GM21717 (cell line): ENCODE data around the gene FAM181B.

Source experiments
- ATAC-seq: cut with Tn5 transposase; IDR thresholded peaks from one replicate; pipeline ENCODE4 v1.9.1; 2021; ENCODE audit warnings: mild to moderate bottlenecking, moderate library complexity; ENCODE audit not compliant: unreplicated experiment

Gene FAM181B, protein sequence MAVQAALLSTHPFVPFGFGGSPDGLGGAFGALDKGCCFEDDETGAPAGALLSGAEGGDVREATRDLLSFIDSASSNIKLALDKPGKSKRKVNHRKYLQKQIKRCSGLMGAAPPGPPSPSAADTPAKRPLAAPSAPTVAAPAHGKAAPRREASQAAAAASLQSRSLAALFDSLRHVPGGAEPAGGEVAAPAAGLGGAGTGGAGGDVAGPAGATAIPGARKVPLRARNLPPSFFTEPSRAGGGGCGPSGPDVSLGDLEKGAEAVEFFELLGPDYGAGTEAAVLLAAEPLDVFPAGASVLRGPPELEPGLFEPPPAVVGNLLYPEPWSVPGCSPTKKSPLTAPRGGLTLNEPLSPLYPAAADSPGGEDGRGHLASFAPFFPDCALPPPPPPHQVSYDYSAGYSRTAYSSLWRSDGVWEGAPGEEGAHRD

DNA sequence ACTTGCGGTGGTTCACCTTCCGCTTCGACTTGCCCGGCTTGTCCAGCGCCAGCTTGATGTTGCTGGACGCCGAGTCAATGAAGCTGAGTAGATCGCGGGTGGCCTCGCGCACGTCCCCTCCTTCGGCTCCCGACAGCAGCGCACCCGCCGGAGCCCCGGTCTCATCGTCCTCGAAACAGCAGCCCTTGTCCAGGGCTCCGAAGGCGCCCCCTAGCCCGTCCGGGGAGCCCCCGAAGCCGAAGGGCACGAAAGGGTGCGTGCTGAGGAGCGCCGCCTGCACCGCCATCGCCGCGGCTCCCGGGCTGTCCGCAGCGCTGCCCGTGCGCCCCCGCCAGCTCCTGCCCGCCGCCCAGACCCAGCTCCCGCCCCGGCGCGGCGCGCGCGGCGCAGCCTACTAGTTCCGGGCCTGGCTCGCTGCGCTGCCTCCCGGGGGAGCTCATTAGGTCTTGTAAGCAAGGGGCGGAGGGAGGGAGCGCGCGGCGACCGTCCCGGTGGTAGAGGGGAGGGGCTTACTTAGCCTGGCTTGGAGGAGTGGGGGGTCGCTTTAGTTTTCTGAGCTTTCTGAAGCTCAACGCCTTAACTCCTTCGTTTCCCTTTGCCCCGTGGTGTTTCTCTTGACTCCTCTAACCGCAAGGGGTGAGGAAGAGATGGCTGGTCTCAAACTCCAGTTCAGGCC, at the start of gene FAM181B:
TSS of gene FAM181B (minus strand) at position 421 of the 676 bp plus-strand sequence. CDS start at position 286, 135 bp downstream.
- no peak for ATAC-seq

DNA sequence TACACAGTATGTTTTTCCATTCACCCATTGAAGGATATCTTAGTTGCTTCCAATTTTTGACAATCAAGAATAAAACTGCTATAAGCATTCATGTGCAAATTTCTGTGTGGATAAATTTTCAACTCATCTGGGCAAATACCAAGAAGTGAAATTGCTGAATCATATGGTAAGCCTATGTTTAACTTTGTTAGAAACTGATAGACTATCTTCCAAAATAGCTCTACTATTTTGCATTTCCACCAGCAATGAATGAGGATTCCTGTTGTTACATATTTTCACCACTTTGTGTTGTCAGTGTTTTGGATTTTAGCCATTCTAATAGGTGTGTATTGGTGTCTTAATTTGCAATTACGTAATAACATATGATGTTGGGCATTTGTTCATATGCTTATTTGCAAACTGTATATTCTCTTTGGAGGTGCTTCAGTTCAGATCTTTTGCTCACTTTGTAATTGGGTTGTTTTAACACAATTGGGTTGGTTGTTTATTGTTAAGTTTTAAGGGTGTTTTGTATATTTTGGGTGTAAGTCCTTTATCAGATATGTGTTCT, 49.2 kb upstream of the FAM181B start:
- no peak for ATAC-seq

DNA sequence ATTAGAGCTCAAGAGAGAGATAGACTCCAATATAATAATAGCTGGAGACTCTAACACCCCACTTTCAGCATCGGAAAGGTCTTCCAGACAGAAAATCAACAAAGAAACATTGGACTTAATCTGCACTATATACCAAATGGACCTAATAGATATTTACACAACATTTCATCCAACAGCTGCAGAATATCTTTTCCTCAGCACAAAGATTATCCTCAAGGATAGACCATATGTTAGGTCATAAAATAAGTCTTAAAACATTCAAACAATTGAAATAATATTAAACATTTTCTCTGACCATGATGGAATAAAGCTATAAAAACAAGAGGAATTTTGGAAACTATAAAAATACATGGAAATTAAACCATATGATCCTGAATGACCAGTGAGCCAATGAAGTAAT, 45.1 kb upstream of the FAM181B start:
- ATAC-seq, result no peak

DNA sequence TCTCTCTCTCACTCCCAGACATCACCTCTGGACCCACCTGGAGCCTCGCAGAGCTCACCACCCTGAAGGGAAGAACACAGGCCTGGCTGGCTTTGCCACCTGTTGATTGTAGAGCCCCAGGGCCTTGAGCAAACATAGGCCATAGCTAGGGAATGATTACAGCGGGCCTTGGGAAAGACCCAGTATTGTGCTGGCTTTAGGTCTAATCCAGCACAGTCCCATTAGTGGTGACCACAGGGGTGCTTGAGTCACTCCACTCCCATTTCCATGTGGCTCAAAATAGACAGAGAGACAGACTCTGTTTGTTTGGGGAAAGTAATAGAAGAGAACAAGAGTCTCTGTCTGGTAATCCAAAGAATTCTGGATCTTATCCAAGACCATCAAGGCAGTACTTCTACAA, 42.7 kb upstream of the FAM181B start:
- no peak for ATAC-seq

- peak; percentile 97 for ATAC-seq
Measured at GRCh38 chr11:82775736-82776346, 42.2 kb upstream of the FAM181B start.

DNA sequence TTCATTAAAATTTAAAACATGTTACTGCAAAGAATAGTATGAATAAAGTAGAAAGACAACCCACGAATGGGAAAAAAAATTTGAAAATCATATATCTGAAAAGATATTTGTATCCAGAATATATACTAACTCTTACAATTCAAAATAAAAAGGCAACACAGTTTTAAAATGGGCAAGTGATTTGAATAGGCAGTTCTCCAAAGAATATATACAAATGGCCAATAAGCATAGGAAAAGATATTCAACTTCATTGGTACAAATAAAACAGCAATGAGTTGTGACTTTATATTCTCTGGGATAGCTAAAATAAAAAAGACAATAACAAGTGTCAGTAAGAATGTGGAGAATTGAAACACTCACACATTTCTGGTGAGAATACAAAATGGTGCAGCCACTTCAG, 41.6 kb upstream of the FAM181B start:
- no peak for ATAC-seq

- ATAC-seq, result no peak
Measured at GRCh38 chr11:82771781-82772180, 38.1 kb upstream of the FAM181B start.

DNA sequence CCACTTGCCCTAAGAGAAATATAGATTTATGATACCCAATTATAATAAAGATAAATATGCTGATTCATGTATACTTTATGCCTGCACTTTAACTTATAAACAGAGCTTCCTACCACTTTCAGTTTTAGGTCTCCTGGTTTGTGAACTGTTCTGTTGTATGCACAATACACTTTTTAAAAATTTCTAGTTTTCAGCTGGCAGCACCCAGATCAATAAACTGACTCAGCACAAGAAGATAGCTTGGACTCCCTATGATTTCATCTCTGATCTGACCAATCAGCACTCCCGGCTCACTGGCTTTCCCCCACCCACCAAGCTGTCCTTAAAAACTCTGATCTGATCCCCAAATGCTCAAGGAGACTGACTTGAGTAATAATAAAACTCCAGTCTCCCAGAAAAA, 33.5 kb upstream of the FAM181B start:
- ATAC-seq, result no peak

- no peak for ATAC-seq
Measured at GRCh38 chr11:82765466-82766034, 31.9 kb upstream of the FAM181B start.

- ATAC-seq, result no peak
Measured at GRCh38 chr11:82763167-82763566, 29.5 kb upstream of the FAM181B start.

GRCh38 chr11:82759649-82760048, 26.0 kb upstream of the FAM181B start:
- ATAC-seq, result no peak

- ATAC-seq, result no peak
Measured at GRCh38 chr11:82757660-82758357, 24.1 kb upstream of the FAM181B start.

DNA sequence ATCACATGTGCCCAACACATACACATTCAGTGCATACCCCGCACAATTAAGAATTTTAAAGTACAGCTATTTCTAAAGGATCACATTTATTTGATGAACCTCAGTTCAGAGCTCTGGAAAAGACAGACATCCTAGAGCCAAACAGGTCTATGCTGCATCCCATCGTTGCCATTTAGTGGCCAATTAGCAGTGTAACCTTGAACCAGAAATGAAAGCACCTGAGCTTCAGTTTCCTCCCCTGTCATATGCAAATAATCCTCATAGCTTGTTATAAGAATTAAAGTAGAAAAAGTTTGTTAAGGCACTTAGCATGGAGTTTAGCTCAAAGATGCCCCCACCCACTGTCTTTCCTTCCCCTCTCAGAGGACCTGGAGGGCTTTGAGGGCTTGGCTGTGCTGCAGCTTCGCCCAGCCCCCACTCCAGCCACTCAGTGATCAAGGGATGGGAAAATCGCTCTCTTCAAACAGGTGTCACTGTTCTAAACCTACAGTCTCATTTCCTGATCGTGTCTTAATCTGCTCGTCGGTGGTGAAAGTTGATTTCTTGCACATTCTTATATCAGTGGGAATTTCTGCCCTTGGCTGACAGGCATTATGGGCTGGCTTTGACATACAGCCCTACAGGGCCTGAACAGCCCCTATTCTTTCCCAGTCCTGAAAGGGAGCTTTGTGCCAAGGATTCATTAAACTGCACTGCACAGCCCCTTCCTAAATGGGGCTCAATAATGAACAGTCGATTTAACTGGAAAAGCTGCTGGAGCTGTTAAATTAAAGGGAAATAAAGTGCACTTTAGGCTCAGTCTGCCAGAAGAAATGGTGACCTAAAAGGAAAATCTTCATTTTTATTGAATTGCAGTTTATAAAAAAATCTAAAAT, 23.3 kb upstream of the FAM181B start:
- no peak for ATAC-seq

DNA sequence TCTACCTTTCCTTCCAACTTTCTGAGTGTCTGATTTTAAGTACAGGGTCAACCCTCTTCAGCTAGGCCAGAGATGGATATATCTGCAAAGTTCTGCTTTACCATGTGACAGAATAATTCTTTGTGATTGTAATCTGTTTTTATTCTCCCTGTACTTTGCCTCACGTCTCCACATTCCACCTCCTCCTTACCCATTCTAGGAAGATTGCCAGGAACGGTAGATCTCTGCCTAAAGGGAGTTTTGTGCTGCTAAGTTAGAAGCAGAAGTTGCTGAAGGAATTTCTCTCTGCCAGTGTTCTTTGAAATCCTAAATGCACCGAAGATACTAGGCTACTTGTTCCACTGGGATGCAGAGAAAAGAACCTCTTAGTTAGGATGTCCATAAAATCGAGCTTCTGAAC, 20.7 kb upstream of the FAM181B start:
- no peak for ATAC-seq

GRCh38 chr11:82753921-82754320, 20.3 kb upstream of the FAM181B start:
- ATAC-seq, result no peak

GRCh38 chr11:82752801-82753200, 19.1 kb upstream of the FAM181B start:
- no peak for ATAC-seq

DNA sequence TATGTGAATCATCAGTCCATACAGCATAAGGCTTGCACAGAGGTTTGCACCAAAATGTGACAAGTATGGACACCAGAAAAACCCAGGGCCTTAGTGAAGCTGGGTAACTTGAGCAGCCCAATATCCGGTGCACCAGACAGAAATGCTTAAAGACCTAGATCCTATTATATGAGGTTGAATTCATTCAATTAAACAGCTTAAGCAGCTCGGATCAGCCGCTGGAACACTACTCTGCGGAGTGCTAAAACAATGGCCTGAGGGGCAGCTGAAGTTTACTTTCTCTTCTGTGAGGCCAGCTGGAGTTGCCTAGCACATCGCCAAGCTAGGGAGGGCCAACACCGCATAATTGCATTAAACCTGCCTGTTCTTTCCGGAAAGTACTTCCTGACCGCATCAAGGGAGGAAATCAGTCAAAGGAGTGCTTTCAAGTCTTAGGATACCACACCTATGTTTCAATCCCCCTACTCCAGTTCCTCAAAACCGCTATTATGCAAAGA, 17.0 kb upstream of the FAM181B start:
- no peak for ATAC-seq

DNA sequence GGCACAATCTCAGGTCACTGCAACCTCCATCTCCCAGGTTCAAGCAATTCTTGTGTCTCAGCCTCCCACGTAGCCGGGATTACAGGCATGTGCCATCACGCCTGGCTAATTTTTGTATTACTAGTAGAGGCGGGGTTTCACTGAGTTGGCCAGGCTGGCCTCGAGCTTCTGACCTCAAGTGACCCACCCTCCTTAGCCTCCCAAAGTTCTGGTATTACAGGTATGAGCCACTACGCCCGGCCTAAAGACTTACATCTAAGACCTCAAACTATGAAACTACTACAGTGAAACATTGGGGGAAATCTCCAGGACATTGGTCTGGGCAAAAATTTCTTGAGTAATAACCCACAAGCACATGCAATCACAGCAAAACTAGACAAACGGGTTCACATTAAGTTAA, 13.8 kb upstream of the FAM181B start:
- ATAC-seq, result no peak

DNA sequence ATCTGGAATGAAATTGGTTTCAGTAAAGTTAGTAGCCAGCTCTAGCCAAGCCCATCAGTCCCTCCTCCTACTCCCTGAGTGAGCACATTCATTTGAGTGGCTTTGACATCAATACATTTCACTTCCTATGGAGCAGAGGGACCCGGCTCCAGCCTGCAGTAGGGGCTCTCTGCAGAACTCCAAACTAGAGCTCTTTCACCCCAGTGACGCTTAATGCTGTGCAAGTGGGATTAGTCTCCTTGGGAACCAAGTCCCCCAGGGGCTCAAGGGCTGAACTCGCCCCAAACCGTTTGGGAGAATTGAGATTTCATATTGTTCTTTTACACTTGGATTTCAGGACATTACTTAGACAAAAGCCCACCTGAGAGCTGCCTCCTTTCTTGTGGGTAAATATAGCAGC, 4.4 kb upstream of the FAM181B start:
- ATAC-seq, result no peak

GRCh38 chr11:82734120-82734479, 436 bp upstream of the FAM181B start:
- no peak for ATAC-seq
